IMR-90 (cell line): ENCODE results near the gene SHISA4. TPM values are rescaled to one million over a fixed set of nuclear protein-coding genes. Genes with fewer than 3 reads are reported as not detected.

Experiments
- ATAC-seq: fragments of 200-7000 bp; cut with Tn5 transposase; 2 replicates; pipeline ENCODE4 v1.9.1; 2020; ENCODE audit warnings: low read depth, mild to moderate bottlenecking, moderate library complexity
- BruUV-seq: library from RNA; stranded (reverse); fragments of 400-500 nt; replicated peaks from 2 replicates; lab custom pipeline; 2021; lab: Mats Ljungman, UMichigan
- CTCF ChIA-PET: fragments of 300-600 bp; formaldehyde crosslinking; extraction: SDS; loops from one replicate; lab custom pipeline; 2021; ENCODE audit warnings: antibody characterized with exemption; lab: Yijun Ruan, JAX
- POLR2A ChIA-PET: fragments of 300-600 bp; sonication (Branson Sonifier 250); formaldehyde crosslinking; loops from one replicate; lab custom pipeline; 2022; ENCODE audit warnings: antibody characterized with exemption; ENCODE audit not compliant: unreplicated experiment; lab: Charles Lee
- DNase-seq: peaks from one replicate; pipeline ENCODE4 v3.0.0; 2013
- H2AFZ ChIP-seq: replicated peaks from 2 replicates; pipeline ENCODE3; 2013; ENCODE audit warnings: low read length, mild to moderate bottlenecking; ENCODE audit not compliant: poor library complexity
- H2AK5ac ChIP-seq: 2 replicates; pipeline ENCODE4 v1.6.1; 2013; ENCODE audit warnings: low read depth, low read length, inconsistent platforms
- H2AK9ac ChIP-seq: replicated peaks from 2 replicates; pipeline ENCODE3; 2013; ENCODE audit warnings: mild to moderate bottlenecking, low read depth, low read length, moderate library complexity; ENCODE audit not compliant: poor library complexity
- H2BK120ac ChIP-seq: 2 replicates; pipeline ENCODE4 v1.6.1; 2013; ENCODE audit warnings: low read depth, low read length, inconsistent platforms
- H2BK15ac ChIP-seq: 3 replicates; pipeline ENCODE4 v1.6.1; 2013; ENCODE audit warnings: low read depth, low read length, inconsistent platforms
- H2BK20ac ChIP-seq: 2 replicates; pipeline ENCODE4 v1.6.1; 2013; ENCODE audit warnings: low read depth, mild to moderate bottlenecking, inconsistent platforms, low read length, moderate library complexity
- H2BK5ac ChIP-seq: 2 replicates; pipeline ENCODE4 v1.6.1; 2013; ENCODE audit warnings: mild to moderate bottlenecking, low read depth, low read length, inconsistent platforms; ENCODE audit not compliant: poor library complexity, severe bottlenecking
- H3K14ac ChIP-seq: replicated peaks from 2 replicates; pipeline ENCODE4 v1.6.1; 2013; ENCODE audit warnings: low read depth, low read length, inconsistent platforms
- H3K18ac ChIP-seq: 2 replicates; pipeline ENCODE4 v1.6.1; 2013; ENCODE audit warnings: low read depth, low read length, control low read depth
- H3K23ac ChIP-seq: 2 replicates; pipeline ENCODE4 v1.6.1; 2013; ENCODE audit warnings: low read depth, low read length, inconsistent platforms
- H3K27ac ChIP-seq: 2 replicates; pipeline ENCODE4 v1.5.1; 2013; ENCODE audit warnings: mild to moderate bottlenecking, control low read depth, low read length; ENCODE audit not compliant: insufficient read depth
- H3K27me3 ChIP-seq: 2 replicates; pipeline ENCODE4 v1.6.1; 2013; ENCODE audit warnings: low read length; ENCODE audit not compliant: control insufficient read depth, insufficient read depth
- H3K36me3 ChIP-seq: 2 replicates; pipeline ENCODE4 v1.6.1; 2013; ENCODE audit warnings: low read length, mixed read lengths; ENCODE audit not compliant: control insufficient read depth, insufficient read depth
- H3K4ac ChIP-seq: 2 replicates; pipeline ENCODE4 v1.6.1; 2013; ENCODE audit warnings: low read depth, low read length, inconsistent platforms
- H3K4me1 ChIP-seq: 2 replicates; pipeline ENCODE4 v1.6.1; 2013; ENCODE audit warnings: low read length, mixed read lengths; ENCODE audit not compliant: control insufficient read depth, insufficient read depth
- H3K4me2 ChIP-seq: 2 replicates; pipeline ENCODE4 v1.6.1; 2013; ENCODE audit warnings: low read depth, mild to moderate bottlenecking, control low read depth, low read length, moderate library complexity
- H3K4me3 ChIP-seq: 2 replicates; pipeline ENCODE4 v1.5.1; 2013; ENCODE audit warnings: low read depth, mild to moderate bottlenecking, control low read depth, low read length, moderate library complexity; ENCODE audit not compliant: insufficient read depth
- H3K56ac ChIP-seq: 2 replicates; pipeline ENCODE4 v1.6.1; 2013; ENCODE audit warnings: low read length, inconsistent platforms; ENCODE audit not compliant: insufficient read depth; ENCODE audit errors: extremely low read depth
- H3K79me1 ChIP-seq, 2 experiments: 2 replicates each; pipeline ENCODE4 v1.6.1; 2013; ENCODE audit warnings: low read length in 2 of 2, inconsistent platforms in 1 of 2, low read depth in 1 of 2
- H3K9ac ChIP-seq: 2 replicates; pipeline ENCODE4 v1.6.1; 2013; ENCODE audit warnings: low read depth, low read length, control low read depth
- H3K9me1 ChIP-seq: 2 replicates; pipeline ENCODE4 v1.6.1; 2013; ENCODE audit warnings: low read length, inconsistent platforms; ENCODE audit not compliant: insufficient read depth
- H3K9me3 ChIP-seq: 2 replicates; pipeline ENCODE4 v1.6.1; 2013; ENCODE audit warnings: low read length; ENCODE audit not compliant: control insufficient read depth, insufficient read depth
- H4K20me1 ChIP-seq: 2 replicates; pipeline ENCODE4 v1.6.1; 2013; ENCODE audit warnings: low read length, inconsistent platforms; ENCODE audit not compliant: insufficient read depth
- H4K5ac ChIP-seq: 2 replicates; pipeline ENCODE4 v1.6.1; 2013; ENCODE audit warnings: mild to moderate bottlenecking, low read depth, low read length, control low read depth
- H4K8ac ChIP-seq, 2 experiments: 2 replicates each; pipeline ENCODE4 v1.6.1; 2013; ENCODE audit warnings: low read depth in 2 of 2, low read length in 2 of 2, control low read depth in 1 of 2, inconsistent platforms in 1 of 2
- H4K91ac ChIP-seq: 2 replicates; pipeline ENCODE4 v1.6.1; 2013; ENCODE audit warnings: low read depth, low read length, inconsistent platforms; ENCODE audit not compliant: insufficient read depth
- BHLHE40 ChIP-seq: fragments of 150-350 bp; IDR thresholded peaks from 2 replicates; pipeline ENCODE4 v1.6.1; 2016; ENCODE audit warnings: mild to moderate bottlenecking, low read depth, low read length
- CEBPB ChIP-seq: IDR thresholded peaks from 2 replicates; pipeline ENCODE4 v1.6.1; 2012; ENCODE audit warnings: low read depth, low read length, improper control_type of control experiment
- ELK1 ChIP-seq: fragments of 150-350 bp; IDR thresholded peaks from 2 replicates; pipeline ENCODE4 v1.6.1; 2016; ENCODE audit warnings: low read depth, mild to moderate bottlenecking, low read length, moderate library complexity, borderline replicate concordance
- MAZ ChIP-seq: IDR thresholded peaks from 2 replicates; pipeline ENCODE4 v1.6.1; 2012; ENCODE audit warnings: low read depth, mild to moderate bottlenecking, low read length, improper control_type of control experiment, moderate library complexity, borderline replicate concordance
- NFE2L2 ChIP-seq: fragments of 150-350 bp; IDR thresholded peaks from 2 replicates; pipeline ENCODE4 v1.6.1; 2016; ENCODE audit warnings: low read depth, mild to moderate bottlenecking, low read length
- POLR2A ChIP-seq: IDR thresholded peaks from 2 replicates; pipeline ENCODE4 v1.6.1; 2012; ENCODE audit warnings: mild to moderate bottlenecking, low read depth, low read length
- RFX5 ChIP-seq: IDR thresholded peaks from 2 replicates; pipeline ENCODE4 v1.8.0; 2012; ENCODE audit warnings: low read depth, mild to moderate bottlenecking, low read length, moderate library complexity
- WGBS, 2 experiments: methylation state at CpG; one replicate each; pipeline versions ENCODE4 v1.1.5 to v1.1.7; 2013; ENCODE audit warnings: missing lambda C conversion rate in 2 of 2; ENCODE audit not compliant: insufficient read length in 1 of 2; ENCODE audit errors: extremely low coverage in 2 of 2; 5-methylcytosine and 5-hydroxymethylcytosine counted together
- dilution Hi-C: fragments of 300-500 bp; cut with HindIII; formaldehyde crosslinking; loops from one replicate; pipeline ENCODE4 v1.14.3; 2018; ENCODE audit warnings: low sequenced_read_pairs; ENCODE audit not compliant: unreplicated experiment
- in situ Hi-C: fragments of 300-500 bp; cut with MboI; formaldehyde crosslinking; loops from 3 replicates; pipeline ENCODE4 v1.14.3; 2019; ENCODE audit warnings: low sequenced_read_pairs, inconsistent platforms, mixed read lengths
- intact Hi-C: fragments of 100-400 bp; cut with micrococcal nuclease; formaldehyde crosslinking; loops from 2 replicates; pipeline ENCODE4 v1.10.0; 2022
- polyA plus RNA-seq, 3 experiments: library from polyadenylated mRNA; depleted of rRNA; stranded (reverse); fragments of >200 nt; gene quantifications; 2 replicates each; pipeline ENCODE4 v1.2.3, GENCODE V29; 2012; ENCODE audit warnings: low replicate concordance in 1 of 3
- total RNA-seq: library from RNA; depleted of rRNA; stranded (reverse); fragments of >200 nt; gene quantifications from 2 replicates; pipeline ENCODE4 v1.2.3, GENCODE V29; 2012
- TF ChIP-seq, protein P1 (sequence below): fragments of 150-350 bp; IDR thresholded peaks from 2 replicates; pipeline ENCODE4 v1.6.1; 2017; ENCODE audit warnings: mild to moderate bottlenecking, antibody characterized with exemption, low read length, low read depth
- TF ChIP-seq, protein P2 (sequence below): conservative IDR thresholded peaks from 2 replicates; pipeline ENCODE4 v1.5.1; 2012; ENCODE audit warnings: mild to moderate bottlenecking, low read depth, low read length, improper control_type of control experiment

SHISA4 gene
- total and polyA plus RNA-seq, 2 of the 4 experiments (the other 2 are of a cell fraction), result 10.0 to 34.8 TPM

- Histone ChIP-seq H2BK15ac (no peak overlapping the region), H3K4ac (peak overlapping the region; percentile 69), H2AK5ac (peak overlapping the region; percentile 49), H3K27ac (peak overlapping the region; percentile 72), H3K9me1 (peaks cover 20% of the 10 kb centered on the region), H2BK120ac (0 out of 2 replicates have a peak overlapping the region, but pooled peaks have one; percentile 16), H3K23ac (peak overlapping the region; percentile 19), H3K27me3 (no peaks in the 10 kb centered on the region), H2BK5ac (peak overlapping the region; percentile 51), H3K79me1 (peaks cover 3 to 18% of the 10 kb centered on the region in 2 experiments; a peak in 3 of 4 replicates), H3K18ac (peak overlapping the region; percentile 58; the same call in 1 of the 2 replicates), H3K4me3 (peak overlapping the region; percentile 94), H3K14ac (peak overlapping the region; percentile 84), H2BK20ac (no peak overlapping the region), H4K91ac (peak overlapping the region; percentile 8), H3K36me3 (peaks cover 6% of the 10 kb centered on the region), H2AK9ac (peak overlapping the region; percentile 96), H4K8ac (peak overlapping the region; percentile 56 to 75; a peak in 3 of 4 replicates), H2AFZ (peak overlapping the region; percentile 99), H3K9me3 (no peaks in the 10 kb centered on the region), H3K56ac (no peak overlapping the region; the same call in 1 of the 2 replicates), H4K20me1 (no peaks in the 10 kb centered on the region), H3K4me2 (peak overlapping the region; percentile 93), H3K9ac (peak overlapping the region; percentile 90), H3K4me1 (peaks cover 17% of the 10 kb centered on the region), H4K5ac (peak overlapping the region; percentile 43; the same call in 1 of the 2 replicates)
- intact Hi-C loops, result loop anchor here (10.0 kb wide), 1 partner anchor 225 kb away; no protein-coding TSS in a partner anchor
- in situ Hi-C loops, result no loop called here
- TF ChIP-seq, protein P1, sequence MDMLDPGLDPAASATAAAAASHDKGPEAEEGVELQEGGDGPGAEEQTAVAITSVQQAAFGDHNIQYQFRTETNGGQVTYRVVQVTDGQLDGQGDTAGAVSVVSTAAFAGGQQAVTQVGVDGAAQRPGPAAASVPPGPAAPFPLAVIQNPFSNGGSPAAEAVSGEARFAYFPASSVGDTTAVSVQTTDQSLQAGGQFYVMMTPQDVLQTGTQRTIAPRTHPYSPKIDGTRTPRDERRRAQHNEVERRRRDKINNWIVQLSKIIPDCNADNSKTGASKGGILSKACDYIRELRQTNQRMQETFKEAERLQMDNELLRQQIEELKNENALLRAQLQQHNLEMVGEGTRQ, result no peak
- no peak for TF ChIP-seq BHLHE40
- no peak for TF ChIP-seq MAZ
- TF ChIP-seq, protein P2, sequence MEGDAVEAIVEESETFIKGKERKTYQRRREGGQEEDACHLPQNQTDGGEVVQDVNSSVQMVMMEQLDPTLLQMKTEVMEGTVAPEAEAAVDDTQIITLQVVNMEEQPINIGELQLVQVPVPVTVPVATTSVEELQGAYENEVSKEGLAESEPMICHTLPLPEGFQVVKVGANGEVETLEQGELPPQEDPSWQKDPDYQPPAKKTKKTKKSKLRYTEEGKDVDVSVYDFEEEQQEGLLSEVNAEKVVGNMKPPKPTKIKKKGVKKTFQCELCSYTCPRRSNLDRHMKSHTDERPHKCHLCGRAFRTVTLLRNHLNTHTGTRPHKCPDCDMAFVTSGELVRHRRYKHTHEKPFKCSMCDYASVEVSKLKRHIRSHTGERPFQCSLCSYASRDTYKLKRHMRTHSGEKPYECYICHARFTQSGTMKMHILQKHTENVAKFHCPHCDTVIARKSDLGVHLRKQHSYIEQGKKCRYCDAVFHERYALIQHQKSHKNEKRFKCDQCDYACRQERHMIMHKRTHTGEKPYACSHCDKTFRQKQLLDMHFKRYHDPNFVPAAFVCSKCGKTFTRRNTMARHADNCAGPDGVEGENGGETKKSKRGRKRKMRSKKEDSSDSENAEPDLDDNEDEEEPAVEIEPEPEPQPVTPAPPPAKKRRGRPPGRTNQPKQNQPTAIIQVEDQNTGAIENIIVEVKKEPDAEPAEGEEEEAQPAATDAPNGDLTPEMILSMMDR, result no peak
- TF ChIP-seq NFE2L2, result no peak
- TF ChIP-seq POLR2A, result no peak
- no peak for TF ChIP-seq RFX5
- TF ChIP-seq CEBPB, result no peak
- no peak for TF ChIP-seq ELK1
- ATAC-seq (0 out of 2 replicates have a peak, but pooled peaks have one; percentile 0), DNase-seq (no peak)
- POLR2A ChIA-PET, result no interaction called here
- CTCF ChIA-PET, result no interaction called here
- dilution Hi-C loops, result no loop called here
- WGBS, 2 experiments, result 13% methylated on average over 25 of the region's 33 CpGs; no CpG with 5 or more reads in 1 of the 2 experiments
- no TSS peak for BruUV-seq
Observed at GRCh38 chr1:201889090-201889968, 631 bp downstream of the SHISA4 start.
